ENCODE results near the gene KRTAP5-2.

Gene KRTAP5-2

GRCh38 chr11:1639666-1640065, 41.6 kb upstream of the KRTAP5-2 start:
- no peak overlapping the region for H3K27ac ChIP-seq

GRCh38 chr11:1639102-1639620, 41.1 kb upstream of the KRTAP5-2 start:
- no peaks in the 10 kb centered on the region for H3K36me3 ChIP-seq (ENCODE audit: insufficient read depth)
- H3K79me2 ChIP-seq (ENCODE audit: insufficient read depth, low read depth), result no peaks in the 10 kb centered on the region
- H3K27ac ChIP-seq, result no peak overlapping the region
- H2AFZ ChIP-seq (ENCODE audit: low read depth), result no peak overlapping the region
- peaks cover 4% of the 10 kb centered on the region for H3K4me1 ChIP-seq (ENCODE audit: low read depth, poor library complexity, severe bottlenecking)
- no peaks in the 10 kb centered on the region for H4K20me1 ChIP-seq (ENCODE audit: insufficient read depth)
- H3K4me2 ChIP-seq, result no peak overlapping the region
- no peak overlapping the region for H3K4me3 ChIP-seq (IDR thresholded peaks at IDR 0.05; ENCODE audit: insufficient read depth, low read depth, low read length)
- H3K9ac ChIP-seq, result no peak overlapping the region
- H3K27me3 ChIP-seq (ENCODE audit: insufficient read depth, low read depth), result peaks cover 84% of the 10 kb centered on the region
- TF ChIP-seq CTCF (conservative IDR thresholded peaks at IDR 0.05; ENCODE audit: low read depth, low read length), result no peak

More at GRCh38 chr11:1639666-1640065, 41.6 kb upstream of the KRTAP5-2 start:
- TF ChIP-seq CTCF (conservative IDR thresholded peaks at IDR 0.05; ENCODE audit: low read depth, low read length), result no peak
- H3K27me3 ChIP-seq (ENCODE audit: insufficient read depth, low read depth), result peaks cover 84% of the 10 kb centered on the region
- H3K36me3 ChIP-seq (ENCODE audit: insufficient read depth), result no peaks in the 10 kb centered on the region
- H3K4me2 ChIP-seq, result no peak overlapping the region
- no peak overlapping the region for H3K4me3 ChIP-seq (IDR thresholded peaks at IDR 0.05; ENCODE audit: insufficient read depth, low read depth, low read length)
- no peaks in the 10 kb centered on the region for H3K79me2 ChIP-seq (ENCODE audit: insufficient read depth, low read depth)
- peaks cover 4% of the 10 kb centered on the region for H3K4me1 ChIP-seq (ENCODE audit: low read depth, poor library complexity, severe bottlenecking)
- no peak overlapping the region for H3K9ac ChIP-seq
- H4K20me1 ChIP-seq (ENCODE audit: insufficient read depth), result no peaks in the 10 kb centered on the region
- no peak overlapping the region for H2AFZ ChIP-seq (ENCODE audit: low read depth)

GRCh38 chr11:1638344-1638743, 40.2 kb upstream of the KRTAP5-2 start:
- peaks cover 4% of the 10 kb centered on the region for H3K4me1 ChIP-seq (ENCODE audit: low read depth, poor library complexity, severe bottlenecking)
- H3K79me2 ChIP-seq (ENCODE audit: insufficient read depth, low read depth), result no peaks in the 10 kb centered on the region
- H3K9ac ChIP-seq, result no peak overlapping the region
- H2AFZ ChIP-seq (ENCODE audit: low read depth), result no peak overlapping the region
- no peaks in the 10 kb centered on the region for H4K20me1 ChIP-seq (ENCODE audit: insufficient read depth)
- no peak overlapping the region for H3K4me3 ChIP-seq (IDR thresholded peaks at IDR 0.05; ENCODE audit: insufficient read depth, low read depth, low read length)
- no peaks in the 10 kb centered on the region for H3K36me3 ChIP-seq (ENCODE audit: insufficient read depth)
- no peak overlapping the region for H3K4me2 ChIP-seq
- H3K27me3 ChIP-seq (ENCODE audit: insufficient read depth, low read depth), result peaks cover 88% of the 10 kb centered on the region
- no peak for TF ChIP-seq CTCF (conservative IDR thresholded peaks at IDR 0.05; ENCODE audit: low read depth, low read length)
- H3K27ac ChIP-seq, result no peak overlapping the region

- no peak for TF ChIP-seq CTCF (conservative IDR thresholded peaks at IDR 0.05; ENCODE audit: low read depth, low read length)
- Histone ChIP-seq H3K9ac (no peak overlapping the region), H3K4me1 (ENCODE audit: low read depth, poor library complexity, severe bottlenecking) (peaks cover 4% of the 10 kb centered on the region), H3K36me3 (ENCODE audit: insufficient read depth) (no peaks in the 10 kb centered on the region), H4K20me1 (ENCODE audit: insufficient read depth) (no peaks in the 10 kb centered on the region), H3K27me3 (ENCODE audit: insufficient read depth, low read depth) (peaks cover 85% of the 10 kb centered on the region), H3K27ac (no peak overlapping the region), H3K4me3 (IDR thresholded peaks at IDR 0.05; ENCODE audit: insufficient read depth, low read depth, low read length) (no peak overlapping the region), H3K4me2 (no peak overlapping the region), H2AFZ (ENCODE audit: low read depth) (no peak overlapping the region), H3K79me2 (ENCODE audit: insufficient read depth, low read depth) (no peaks in the 10 kb centered on the region)
Measured at GRCh38 chr11:1637628-1638027, 39.5 kb upstream of the KRTAP5-2 start.
